Inflammatory macrophage (primary cell): Measurements from ENCODE around the gene OSBPL7.
A peak's percentile ranks its signal among the peaks of the same experiment; 100 is the strongest.

Experiments
- DNase-seq, 2 donors: peaks; one replicate each; pipeline ENCODE4 v3.0.0-alpha.2; 2020 to 2022

OSBPL7 gene

DNA sequence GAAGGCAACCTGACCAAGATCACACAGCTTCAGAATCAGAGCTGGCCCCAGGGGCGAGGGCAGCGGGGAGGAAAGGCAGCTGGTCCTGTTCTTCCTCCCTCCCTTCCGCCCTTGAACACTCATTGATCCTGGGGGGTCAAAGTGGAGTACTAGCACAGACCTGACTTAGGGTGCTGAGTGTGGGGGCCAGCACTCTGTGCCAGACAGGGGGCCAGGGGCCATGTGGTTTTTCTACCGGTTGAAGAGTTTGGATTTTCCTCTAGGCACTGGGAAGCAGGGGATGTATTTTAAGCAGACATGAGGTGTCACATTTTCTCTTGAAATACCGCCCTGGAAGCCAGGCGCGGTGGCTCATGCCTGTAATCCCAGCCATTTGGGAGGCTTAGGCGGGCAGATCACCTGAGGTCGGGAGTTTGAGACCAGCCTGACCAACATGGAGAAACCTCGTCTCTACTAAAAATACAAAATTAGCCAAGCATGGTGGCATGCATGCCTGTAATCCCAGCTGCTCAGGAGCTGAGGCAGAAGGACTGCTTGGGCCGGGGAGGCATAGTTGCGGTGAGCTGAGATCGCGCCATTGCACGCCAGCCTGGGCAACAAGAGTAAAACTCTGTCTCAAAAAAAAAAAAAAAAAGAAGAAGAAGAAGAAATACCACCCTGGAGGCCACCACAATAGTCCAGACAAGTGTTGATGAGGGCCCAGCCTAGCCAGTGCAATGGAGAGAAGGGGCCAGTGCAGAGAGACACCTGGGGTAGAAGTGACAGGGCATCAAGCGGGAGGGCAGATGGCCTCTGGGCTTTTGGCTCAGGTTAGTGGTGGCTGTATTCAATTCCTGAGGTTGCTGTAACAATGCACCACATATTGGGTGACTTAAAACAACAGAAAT lies 15.3 kb downstream of the OSBPL7 start:
- no peak for DNase-seq

DNA sequence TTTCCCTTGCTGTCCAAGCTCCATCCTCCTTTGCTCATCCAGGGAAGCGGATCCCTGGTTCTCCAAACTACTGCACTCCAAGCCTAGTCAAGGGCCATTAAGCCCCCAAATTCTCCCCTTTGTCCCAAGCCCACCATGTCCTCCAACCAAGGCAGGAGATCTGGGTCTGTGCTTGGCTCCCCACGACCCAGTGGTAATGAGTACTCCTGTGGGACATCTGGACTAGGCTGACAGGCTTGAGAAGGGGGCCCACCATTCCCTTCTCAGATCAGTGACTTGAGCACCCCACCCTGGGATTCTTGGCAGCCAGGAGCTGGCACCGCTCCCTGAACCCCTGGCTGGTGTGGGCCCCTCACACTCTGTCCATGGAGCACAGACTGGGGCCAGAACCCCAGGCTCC lies 17.1 kb downstream of the OSBPL7 start:
- DNase-seq: no peak

DNA sequence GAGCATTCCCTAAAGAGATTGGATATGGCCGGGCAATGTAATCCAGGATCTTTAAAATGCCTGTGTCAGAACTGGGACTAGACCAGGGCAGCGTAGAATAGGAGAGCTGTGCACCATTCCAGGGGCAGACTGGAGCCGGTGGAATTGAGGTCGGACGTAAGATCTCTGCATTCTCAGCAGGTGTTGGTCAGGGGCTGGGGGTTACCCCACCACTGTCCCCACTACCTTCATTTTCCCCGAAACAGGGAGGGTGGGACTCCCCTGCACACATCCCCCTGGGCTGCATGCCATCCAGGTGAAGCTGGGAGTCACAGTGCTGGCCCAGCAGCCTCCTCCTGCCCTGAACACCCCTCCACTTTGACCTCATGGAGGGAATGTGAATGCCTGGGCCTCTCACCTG lies 17.8 kb downstream of the OSBPL7 start:
- DNase-seq: no peak

DNA sequence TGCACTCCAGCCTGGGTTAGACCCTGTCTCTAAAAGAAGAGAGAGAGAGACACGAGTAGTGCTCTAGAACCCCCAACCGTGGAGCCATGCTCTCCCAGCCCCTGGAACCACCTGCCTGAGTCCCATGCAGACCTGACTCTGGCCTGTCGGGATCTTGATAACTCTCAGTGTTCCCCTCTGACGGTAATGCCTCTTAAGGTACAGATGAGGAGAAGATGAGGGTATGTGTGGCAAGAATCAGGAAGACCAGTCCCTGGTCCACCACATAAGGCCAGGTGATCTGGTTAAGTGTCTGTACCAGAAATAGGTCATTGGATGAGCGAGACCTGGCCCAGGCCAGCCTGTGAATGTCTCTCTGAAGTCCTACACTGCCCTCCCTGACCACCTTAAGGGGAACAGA lies 18.4 kb downstream of the OSBPL7 start:
- no peak for DNase-seq

DNA sequence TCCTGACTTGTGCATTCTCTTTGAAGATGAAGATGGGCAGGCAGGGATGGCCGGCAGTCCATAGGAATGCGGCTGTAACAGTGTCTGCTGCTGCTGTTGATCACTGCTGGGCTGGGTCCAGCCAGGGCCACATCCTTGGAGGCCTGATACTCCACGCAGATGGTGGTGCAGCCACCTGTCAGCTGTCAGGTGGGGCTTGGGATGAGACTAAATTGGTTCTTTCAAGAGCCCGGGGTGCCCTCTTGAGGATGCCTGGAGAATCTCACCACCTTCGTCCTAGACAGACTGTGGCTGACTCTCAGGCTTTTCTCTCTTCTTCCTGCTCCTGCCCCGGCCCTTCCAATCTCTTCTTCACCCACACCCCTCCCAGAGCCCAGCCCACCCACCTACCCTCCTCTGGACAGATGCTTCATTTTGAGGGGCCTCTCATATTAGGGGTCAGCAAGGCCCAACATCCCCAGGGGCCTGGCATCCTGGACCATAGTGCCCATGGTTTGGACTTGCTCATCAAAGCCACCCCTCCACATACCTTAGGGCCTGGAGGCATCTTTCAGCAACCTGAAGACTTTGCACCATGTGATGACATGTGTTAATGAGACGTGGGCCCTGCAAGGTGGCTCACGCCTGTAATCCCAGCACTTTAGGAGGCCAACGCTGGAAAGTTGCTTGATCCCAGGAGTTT lies 19.1 kb downstream of the OSBPL7 start:
- DNase-seq: peak; percentile 7 to 43

DNA sequence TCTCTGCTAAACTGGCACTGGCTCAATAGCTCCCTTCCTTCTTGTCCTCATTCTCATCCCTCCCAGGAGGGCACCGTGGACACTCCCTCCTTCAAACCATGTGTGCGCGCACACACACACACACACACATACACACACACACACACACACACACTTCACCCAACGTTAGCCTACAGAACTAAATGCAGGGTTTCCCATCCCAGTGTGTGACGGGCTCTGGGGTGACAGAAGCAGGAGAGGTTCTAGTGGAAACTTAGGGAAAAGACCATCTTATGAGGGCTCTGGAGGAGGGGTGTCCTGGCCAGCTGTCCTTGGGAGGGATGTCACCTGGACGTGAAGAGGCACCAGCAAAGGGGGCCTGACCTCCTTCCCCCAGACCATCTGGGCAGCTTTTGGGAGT lies 19.7 kb downstream of the OSBPL7 start:
- DNase-seq: no peak

DNA sequence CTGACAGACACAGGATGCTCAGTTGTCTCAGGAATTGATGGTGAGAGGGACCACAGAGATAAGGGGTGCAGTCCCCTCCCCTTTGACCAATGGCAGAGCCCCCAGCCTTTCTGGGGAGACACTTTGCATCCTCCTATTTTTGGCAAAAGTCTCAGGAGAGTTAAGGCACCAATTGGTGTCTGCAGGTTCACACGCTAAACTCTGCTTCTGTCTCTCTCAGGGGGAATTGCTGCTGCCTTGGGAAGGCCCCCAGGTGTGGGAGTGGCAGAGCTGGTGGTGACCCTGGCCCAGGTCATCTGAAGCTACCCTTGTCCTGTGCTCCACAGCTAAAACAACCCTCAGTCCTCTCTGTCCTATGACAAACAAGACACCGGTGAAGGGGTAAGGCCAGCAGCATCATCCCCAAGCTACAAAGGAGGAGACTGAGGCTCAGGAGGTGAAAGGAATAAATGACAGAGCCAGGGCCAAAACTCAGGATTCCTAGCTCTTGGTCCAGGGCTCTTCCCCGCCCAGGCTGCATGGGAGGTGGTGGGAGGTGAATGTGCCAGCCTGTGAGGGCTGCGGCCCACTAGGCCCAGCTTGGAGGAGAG lies 20.3 kb downstream of the OSBPL7 start:
- DNase-seq: no peak

DNA sequence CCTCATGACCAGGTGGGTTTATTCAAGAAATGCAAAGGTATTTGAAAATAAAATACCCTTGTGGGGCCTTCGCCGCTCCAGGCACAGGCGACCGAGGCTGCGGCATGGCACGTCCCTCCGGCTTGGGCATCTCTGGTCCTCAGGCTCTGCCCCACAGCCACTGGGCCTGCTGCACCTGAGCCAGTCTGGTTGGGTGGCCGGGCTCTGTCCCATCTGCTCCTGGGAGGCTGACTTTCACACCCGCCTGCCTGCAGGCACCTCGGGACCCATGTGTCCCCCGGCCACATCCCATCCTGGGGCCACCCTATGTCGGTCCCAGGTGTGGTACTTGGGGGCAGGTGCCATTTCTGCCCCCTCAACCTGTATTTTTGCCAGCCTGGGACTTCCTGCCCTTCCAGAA lies 20.9 kb downstream of the OSBPL7 start:
- DNase-seq: no peak

DNA sequence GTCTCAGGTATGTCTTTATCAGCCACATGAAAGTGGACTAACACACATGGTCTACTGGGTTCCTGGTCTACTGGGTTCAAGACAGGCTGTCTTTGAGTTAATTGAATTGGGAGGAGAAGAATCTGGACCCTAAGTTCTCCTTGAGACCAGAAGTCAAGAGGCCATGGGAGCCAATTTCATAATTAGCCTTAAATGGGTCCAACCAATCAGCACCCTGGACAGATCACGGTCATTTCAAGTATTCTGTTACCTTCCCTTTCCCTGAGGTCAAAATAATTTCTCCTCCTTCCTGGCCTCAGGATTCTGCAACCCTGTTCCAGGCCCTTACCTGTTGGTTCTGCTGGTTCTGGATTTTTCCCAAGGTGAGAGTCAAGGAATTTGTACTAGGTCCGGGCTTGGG lies 23.8 kb downstream of the OSBPL7 start:
- DNase-seq: no peak

DNA sequence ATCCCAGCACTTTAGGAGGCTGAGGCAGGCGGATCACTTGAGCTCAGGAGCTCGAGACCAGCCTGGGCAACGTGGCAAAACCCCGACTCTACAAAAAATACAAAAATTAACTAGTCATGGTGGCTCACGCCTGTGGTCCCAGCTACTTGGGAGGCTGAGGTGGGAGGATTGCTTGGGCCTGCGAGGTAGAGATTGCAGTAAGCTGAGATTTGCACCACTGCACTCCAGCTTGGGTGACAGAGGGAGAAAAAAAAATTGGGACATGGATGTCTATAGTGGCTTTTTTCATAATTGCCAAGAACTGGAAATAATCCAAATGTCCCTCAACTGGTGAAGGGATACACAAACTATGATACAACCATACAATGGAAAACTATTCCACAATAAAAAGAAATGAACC lies 28.6 kb downstream of the OSBPL7 start:
- DNase-seq: no peak

DNA sequence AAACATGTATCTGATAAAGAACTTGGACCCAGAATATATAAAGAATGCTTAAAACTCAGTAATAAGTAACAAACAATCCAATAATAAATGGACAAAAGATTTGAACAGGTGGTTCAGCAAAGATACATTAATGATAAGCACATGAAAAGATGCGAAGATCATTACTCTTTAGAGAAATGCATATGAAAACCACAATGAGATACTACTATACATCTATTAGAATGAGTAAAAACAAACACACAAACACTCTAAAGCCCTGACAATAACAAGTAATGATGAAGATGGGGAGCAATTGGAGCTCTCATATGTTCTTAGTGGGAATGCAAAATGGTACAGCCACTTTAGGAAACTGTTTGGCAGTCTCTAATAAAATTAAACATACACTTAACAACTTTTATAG lies 29.1 kb downstream of the OSBPL7 start:
- no peak for DNase-seq

DNA sequence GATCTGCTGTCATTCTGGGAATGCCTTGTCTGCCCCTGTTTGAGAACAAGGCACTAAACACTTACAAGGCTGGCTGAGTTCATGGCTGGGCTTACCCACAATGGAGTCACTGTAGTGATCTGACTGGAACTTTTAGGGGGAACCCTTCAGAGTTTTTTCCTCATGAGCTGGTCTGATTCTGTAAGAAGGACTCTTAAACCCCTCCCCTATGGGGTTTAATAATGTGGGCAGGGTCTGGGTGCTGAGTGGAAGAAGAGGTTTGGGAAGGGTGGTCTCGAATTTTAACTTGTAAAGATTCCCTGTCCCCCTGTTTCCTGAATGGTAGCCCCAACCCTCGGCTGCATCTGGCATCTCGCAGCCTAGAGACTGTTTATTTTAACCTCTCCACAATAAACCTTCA lies 30.6 kb downstream of the OSBPL7 start:
- no peak for DNase-seq

DNA sequence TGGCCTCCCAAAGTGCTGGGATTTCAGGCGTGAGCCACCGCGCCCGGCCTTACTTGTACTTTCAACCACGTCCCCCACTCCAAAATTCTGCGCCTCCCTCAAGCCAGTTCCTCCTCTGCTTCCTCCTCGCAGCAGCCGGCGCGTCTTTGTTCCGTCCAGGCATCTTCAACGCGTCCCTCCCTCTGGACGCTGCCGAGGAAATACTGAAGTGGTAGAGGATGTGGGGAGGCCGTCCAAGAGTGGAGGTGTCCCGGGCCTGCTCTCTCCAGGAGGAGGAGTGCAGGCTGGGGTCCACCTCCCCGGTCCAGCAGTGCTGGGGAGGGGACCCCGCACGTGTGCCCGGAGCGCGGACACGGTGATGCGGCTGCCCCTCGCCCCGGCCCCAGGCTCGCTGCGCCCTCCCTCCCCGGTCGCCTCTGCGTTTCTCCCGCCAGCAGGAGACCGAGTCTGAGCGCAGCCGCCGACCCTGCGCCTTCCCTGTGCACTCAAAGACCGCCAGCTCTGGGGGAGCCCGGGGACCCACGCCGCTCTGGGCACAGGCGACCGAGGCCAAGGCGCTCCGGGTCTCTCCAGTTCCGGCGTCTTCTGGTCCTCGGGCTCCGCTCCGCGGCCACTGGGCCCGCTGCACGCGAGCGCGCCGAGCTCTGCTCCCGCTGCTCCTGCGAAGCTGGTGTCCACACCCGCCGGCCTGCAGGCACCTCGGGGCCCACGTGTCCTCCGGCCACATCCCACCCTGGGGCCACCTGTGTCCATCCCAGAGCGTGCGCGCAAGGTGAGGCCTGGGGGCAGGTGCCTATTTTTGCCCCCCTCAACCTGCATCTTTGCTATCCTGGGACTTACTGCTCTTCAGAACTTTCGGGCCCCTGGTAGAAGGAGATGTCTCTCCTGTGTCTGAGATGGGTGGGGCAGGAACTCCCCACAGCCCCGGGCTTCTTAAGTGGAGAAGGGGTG lies 31.7 kb downstream of the OSBPL7 start:
- DNase-seq: peak; percentile 29 to 66

DNA sequence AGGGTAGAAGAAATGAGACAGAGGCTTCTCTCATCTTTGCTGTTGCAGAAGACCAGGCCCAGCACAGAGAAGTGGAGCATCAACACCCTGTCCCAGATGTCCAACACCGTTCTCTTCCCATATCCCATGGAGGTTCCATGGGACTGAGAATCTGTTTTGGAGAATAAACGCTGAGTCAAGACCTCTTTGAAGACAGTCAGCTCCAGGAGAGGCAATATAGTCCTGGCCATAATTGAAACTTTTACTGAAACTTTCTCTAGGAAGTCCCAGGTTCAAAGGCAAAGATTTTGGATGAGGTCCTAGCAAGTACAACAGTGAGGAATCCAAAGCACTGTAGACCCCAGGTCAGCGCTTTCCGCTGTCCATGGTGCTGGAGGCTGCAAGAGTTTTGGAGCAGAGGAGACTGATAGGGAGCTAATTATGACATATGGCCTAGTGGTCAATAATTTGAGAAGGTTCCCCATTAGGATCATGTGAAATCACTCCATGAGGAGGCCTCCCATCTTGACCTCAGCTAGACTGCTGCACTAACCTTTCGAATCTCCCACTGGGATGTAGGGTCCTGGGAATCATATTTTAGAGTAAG lies 36.0 kb downstream of the OSBPL7 start:
- DNase-seq: peak in 1 of 2 donors; percentile 15

DNA sequence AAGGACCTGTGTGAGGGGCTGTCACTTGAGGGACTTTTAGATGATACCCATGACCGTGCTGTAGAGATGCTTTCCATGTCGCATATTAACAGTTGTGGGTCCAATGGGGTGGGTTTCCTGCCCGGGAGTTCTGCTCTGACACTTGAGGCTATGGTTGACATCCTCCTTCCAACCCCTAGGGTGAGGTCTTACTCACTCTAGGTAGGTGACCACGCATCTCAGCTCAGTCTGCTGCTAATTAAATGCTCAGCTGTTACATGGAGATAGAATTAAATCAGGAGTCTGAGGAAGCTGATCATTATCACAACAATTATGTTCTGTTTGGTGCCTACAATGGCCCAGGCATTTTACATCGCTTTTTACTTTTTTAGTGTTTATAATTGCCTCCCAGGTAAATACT lies 40.2 kb downstream of the OSBPL7 start:
- no peak for DNase-seq

DNA sequence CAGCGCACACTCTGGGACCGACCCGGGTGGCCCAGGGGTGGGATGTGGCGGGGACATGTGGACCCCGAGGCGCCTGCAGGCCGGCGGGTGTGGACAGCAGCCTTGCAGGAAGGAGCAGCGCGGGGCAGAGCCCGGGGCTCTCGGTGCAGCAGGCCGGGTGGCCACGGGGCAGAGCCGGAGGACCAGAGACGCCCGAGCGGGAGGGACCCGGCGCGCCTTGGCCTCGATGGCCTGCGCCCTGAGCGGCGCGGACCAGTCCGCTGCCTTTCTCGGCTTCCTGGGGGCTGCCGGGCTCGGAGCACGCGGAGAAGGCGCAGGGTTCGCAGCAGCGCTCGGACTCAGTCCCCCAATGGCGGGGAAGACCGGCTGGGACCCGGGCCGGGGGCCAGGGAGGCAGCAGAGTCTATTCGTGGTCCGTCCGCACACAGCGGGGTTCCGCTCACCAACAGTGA lies 43.4 kb downstream of the OSBPL7 start:
- no peak for DNase-seq

DNA sequence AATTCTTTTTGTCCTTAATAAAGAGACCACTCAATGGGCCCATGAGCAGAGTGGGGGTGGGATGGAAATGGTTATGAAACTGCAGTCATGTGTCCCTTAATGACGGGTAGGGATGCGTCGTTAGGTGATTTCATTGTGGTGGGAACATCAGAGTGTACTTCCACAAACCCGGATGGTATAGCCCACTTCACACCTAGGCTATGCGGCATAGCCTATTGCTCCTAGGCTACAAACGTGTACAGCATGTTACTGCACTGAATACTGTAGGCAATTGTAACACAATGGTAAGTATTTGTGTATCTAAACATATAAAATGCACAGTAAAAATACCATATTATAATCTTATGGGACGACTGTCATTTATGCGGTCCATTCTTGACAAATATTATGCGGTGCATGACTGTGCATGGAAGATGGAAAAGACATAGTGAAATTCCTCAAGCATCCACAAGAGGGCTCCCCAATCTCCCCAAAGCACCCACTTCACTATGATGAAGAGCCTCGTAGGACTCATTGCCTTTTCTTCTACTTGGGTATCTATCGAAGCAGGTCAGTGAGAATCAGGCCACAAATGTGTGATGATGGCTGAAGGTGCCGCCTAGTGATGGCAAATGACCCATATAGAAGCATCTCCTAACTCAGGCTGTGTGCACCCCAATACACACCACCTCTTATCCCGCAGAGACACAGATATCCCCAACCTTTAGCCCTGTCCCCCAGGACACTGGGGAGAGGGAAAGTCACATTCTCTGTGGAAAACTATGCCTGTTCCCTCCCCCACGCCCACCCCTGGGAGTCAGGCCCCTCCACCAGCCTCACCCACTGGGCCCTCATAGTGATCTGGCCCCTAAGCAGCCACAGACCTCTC lies 45.0 kb downstream of the OSBPL7 start:
- DNase-seq: peak; percentile 51 to 53

DNA sequence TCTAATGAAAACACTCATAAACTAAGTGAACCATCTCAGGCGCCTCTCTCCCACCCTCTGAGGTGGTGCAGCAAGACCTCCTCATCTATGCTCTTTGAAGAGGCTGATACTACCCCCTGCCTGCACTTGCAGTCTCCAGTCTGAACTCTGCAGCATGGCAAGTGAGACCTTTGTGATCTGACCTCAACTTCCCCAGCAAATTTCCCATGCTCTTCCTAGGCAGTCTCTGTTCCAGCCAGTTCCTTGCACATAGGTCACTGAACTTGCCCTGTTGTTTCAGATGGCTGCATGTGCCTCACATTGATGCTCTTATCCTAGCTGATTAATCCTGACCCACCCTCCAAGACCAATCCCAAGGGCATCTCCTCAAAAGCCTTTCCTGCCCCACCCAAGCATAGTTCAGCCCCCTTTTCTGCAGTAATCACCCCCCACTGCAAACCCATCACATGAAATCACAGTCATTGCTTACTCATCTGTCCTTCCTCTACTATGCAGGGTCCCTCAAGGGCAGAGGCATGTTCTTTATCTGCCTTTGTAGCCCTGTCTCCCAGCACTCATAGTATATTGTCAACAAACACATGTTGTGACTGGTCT lies 46.5 kb downstream of the OSBPL7 start:
- DNase-seq: no peak

DNA sequence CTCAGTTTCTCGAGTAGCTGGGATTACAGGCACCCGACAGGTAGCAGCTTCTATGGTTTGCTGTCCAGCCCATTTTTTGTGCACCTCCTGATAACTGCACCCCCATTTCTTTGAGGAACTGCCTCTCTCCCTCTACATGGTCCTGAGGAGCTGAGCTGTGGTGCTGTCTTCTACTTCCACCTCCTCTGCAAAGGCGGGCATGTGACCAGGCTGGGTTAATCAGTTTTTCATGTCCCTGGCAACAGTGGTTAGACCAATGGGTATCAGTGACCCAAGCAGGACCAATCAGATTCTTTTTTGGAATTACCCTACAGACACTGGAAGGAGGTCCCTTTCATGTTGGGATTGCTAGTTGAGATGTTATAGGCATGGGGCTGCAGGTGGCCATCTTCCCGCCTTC lies 47.3 kb downstream of the OSBPL7 start:
- DNase-seq: peak; percentile 22 to 75

DNA sequence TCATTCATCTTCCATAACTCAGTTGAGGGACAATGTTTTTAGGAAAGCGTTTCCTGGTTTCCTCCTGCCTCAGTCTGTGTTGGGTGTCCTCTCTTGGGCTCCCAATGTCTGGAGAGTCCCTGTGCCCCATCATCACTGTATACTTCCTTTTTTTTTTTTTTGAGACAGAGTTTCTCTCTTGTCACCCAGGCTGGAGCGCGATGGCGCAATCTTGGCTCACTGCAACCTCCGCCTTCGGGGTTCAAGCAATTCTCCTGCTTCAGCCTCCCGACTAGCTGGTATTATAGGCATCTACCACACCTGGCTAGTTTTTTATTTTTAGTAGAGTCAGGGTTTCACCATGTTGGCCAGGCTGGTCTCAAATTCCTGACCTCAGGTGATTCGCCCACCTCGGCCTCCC lies 47.9 kb downstream of the OSBPL7 start:
- DNase-seq: peak; percentile 48 to 73
